GM13977 (cell line): ENCODE data around the gene SCN5A.

Experiments used
- DNase-seq: peaks from one replicate; pipeline ENCODE4 v3.0.0; 2012; ENCODE audit warnings: low spot score
- in situ Hi-C: fragments of 300-500 bp; cut with MboI; formaldehyde crosslinking; loops from one replicate; pipeline ENCODE4 v1.12.0; 2022; ENCODE audit warnings: low sequenced_read_pairs, low pct_unique_long_range_greater_than_20kb, mixed read lengths, inconsistent platforms; ENCODE audit not compliant: unreplicated experiment
- TF ChIP-seq, protein P1 (sequence below): IDR thresholded peaks from 2 replicates; pipeline ENCODE4 v1.5.1; 2012; ENCODE audit warnings: mild to moderate bottlenecking, control low read depth; ENCODE audit not compliant: insufficient read depth; ENCODE audit errors: extremely low read depth, missing control alignments

SCN5A gene

DNA sequence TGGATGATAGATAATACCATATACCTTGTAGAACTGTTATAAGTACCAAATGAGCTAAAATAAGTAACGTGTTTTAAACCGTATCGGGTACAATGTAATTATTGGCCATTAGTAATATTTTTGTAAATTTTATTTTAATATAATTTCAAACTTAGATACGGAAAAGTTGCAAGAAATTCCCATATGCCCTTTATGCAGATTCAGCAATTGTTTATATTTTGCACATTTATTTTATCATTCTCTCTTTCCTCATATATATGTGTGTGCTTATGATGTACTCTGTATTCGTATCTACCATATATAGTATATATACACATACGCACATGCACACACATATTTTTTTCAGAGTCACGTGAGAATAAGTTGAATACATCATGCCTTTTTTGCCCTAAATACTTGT is 114.9 kb downstream of the SCN5A start:
- in situ Hi-C loops = loop anchor here (25.0 kb wide), 1 partner anchor 478 kb away; no protein-coding TSS in a partner anchor
- TF ChIP-seq, protein P1, sequence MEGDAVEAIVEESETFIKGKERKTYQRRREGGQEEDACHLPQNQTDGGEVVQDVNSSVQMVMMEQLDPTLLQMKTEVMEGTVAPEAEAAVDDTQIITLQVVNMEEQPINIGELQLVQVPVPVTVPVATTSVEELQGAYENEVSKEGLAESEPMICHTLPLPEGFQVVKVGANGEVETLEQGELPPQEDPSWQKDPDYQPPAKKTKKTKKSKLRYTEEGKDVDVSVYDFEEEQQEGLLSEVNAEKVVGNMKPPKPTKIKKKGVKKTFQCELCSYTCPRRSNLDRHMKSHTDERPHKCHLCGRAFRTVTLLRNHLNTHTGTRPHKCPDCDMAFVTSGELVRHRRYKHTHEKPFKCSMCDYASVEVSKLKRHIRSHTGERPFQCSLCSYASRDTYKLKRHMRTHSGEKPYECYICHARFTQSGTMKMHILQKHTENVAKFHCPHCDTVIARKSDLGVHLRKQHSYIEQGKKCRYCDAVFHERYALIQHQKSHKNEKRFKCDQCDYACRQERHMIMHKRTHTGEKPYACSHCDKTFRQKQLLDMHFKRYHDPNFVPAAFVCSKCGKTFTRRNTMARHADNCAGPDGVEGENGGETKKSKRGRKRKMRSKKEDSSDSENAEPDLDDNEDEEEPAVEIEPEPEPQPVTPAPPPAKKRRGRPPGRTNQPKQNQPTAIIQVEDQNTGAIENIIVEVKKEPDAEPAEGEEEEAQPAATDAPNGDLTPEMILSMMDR = no peak
- no peak for DNase-seq

- no peak for DNase-seq
- TF ChIP-seq, protein P1 = no peak
- in situ Hi-C loops = loop anchor here (25.0 kb wide), 1 partner anchor 478 kb away; no protein-coding TSS in a partner anchor
These were observed 115.3 kb downstream of the SCN5A start for GRCh38 chr3:38534180-38534579.

DNA sequence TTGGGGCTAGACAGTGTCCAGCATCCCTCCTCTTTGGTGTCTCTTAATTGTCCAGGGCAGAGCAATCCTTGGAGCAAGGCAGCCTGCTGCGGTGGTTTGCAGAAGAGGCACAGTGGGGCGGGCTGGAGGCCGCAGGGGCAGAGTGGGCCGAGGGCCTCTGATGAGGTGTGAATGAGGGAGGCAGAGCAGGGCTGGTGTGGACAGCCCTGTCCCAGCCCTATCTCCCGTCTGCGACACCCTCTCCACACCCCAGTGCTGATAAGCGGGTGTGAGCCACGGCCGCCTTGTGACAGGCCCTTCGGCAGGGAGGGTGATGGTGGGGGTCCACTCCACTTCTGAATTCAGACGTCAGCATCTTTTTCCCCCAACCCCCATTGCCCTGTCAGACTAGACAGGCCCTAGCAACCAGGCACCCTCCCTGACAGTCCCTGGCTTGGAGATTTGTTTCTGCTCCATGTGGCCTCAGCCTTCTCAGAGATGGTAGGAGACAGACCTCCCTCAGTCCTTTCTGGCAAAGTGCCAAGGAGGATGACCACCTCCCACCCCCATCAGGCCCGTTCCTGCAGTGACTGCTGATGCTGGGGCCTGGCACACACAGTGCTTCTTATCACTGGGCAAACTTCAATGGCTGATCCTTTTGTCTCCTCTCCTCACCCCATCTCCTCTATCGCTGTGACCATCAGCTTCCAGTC is 116.1 kb downstream of the SCN5A start:
- TF ChIP-seq, protein P1 = no peak
- DNase-seq = no peak
- in situ Hi-C loops = loop anchor here (25.0 kb wide), 1 partner anchor 479 kb away; no protein-coding TSS in a partner anchor

- in situ Hi-C loops = loop anchor here (25.0 kb wide), 1 partner anchor 480 kb away; no protein-coding TSS in a partner anchor
- TF ChIP-seq, protein P1 = no peak
- DNase-seq = no peak
These were observed 117.0 kb downstream of the SCN5A start for GRCh38 chr3:38532529-38532928.

GRCh38 chr3:38528457-38528856 is 121.0 kb downstream of the SCN5A start:
- DNase-seq = no peak
- TF ChIP-seq, protein P1 = peak; percentile 8
- in situ Hi-C loops = loop anchor here (25.0 kb wide), 1 partner anchor 484 kb away; no protein-coding TSS in a partner anchor

DNA sequence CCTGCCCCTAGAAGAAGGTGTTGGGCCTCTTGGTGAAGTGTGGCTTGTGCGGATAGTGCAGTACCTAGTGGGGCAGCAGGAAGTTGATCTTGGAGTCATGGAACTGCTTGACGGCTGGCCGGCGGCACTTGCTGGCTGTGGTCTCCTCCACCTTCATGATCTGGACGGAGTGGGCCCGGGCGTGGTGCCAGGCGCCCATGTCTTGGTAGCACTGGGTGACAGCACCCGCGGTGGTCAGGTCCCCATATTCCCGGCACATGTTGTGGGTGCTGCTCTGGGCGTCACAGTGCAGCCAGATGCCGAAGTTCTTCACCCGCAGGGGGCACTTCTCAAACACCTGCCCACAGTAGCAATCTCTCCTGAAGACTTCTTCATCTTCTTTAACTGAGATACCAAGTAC is 122.7 kb downstream of the SCN5A start:
- in situ Hi-C loops = loop anchor here (25.0 kb wide), 1 partner anchor 486 kb away; no protein-coding TSS in a partner anchor
- TF ChIP-seq, protein P1 = no peak

More for the DNA sequence above, 122.7 kb downstream of the SCN5A start:
- no peak for DNase-seq
